Mesenchymal stem cell (in vitro differentiated cells and primary cell): ENCODE data around the gene ITGA4.
A peak's percentile ranks its signal among the peaks of the same experiment; 100 is the strongest.

ENCODE experiments used
- DNase-seq: peaks from one replicate; pipeline ENCODE4 v3.0.0-alpha.2; 2013
- H2AFZ ChIP-seq: one replicate; pipeline ENCODE4 v1.6.1; 2013; ENCODE audit warnings: low read depth, mild to moderate bottlenecking, control low read depth, inconsistent platforms, low read length, moderate library complexity
- H2AK5ac ChIP-seq: 2 replicates; pipeline ENCODE4 v1.6.1; 2013; ENCODE audit warnings: low read length, moderate library complexity, mild to moderate bottlenecking, inconsistent platforms; ENCODE audit not compliant: severe bottlenecking
- H2BK120ac ChIP-seq: one replicate; pipeline ENCODE4 v1.6.1; 2013; ENCODE audit warnings: low read depth, mild to moderate bottlenecking, inconsistent platforms, low read length, moderate library complexity
- H2BK12ac ChIP-seq, 2 experiments: one replicate each; pipeline ENCODE4 v1.6.1; 2013; ENCODE audit warnings: inconsistent platforms in 2 of 2, low read length in 2 of 2, mild to moderate bottlenecking in 2 of 2, moderate library complexity in 2 of 2, control low read depth in 1 of 2
- H2BK15ac ChIP-seq: one replicate; pipeline ENCODE4 v1.6.1; 2013; ENCODE audit warnings: mild to moderate bottlenecking, low read depth, inconsistent platforms; ENCODE audit not compliant: poor library complexity, severe bottlenecking
- H2BK5ac ChIP-seq: 2 replicates; pipeline ENCODE4 v1.6.1; 2013; ENCODE audit warnings: low read depth, mild to moderate bottlenecking, low read length, control low read depth, inconsistent platforms; ENCODE audit not compliant: poor library complexity, severe bottlenecking
- H3K14ac ChIP-seq, 2 experiments: one replicate each; pipeline ENCODE4 v1.6.1; 2013; ENCODE audit warnings: inconsistent platforms in 2 of 2, low read length in 2 of 2, control low read depth in 1 of 2, mild to moderate bottlenecking in 1 of 2, moderate library complexity in 1 of 2
- H3K18ac ChIP-seq, 2 experiments: one replicate each; pipeline ENCODE4 v1.6.1; 2013; ENCODE audit warnings: inconsistent platforms in 2 of 2, low read length in 2 of 2, control low read depth in 1 of 2, low read depth in 1 of 2, mild to moderate bottlenecking in 1 of 2
- H3K23ac ChIP-seq, 2 experiments: one replicate each; pipeline ENCODE4 v1.6.1; 2013; ENCODE audit warnings: inconsistent platforms in 2 of 2, low read length in 2 of 2, mild to moderate bottlenecking in 2 of 2, moderate library complexity in 2 of 2, control low read depth in 1 of 2
- H3K27ac ChIP-seq: 2 replicates; pipeline ENCODE4 v1.5.1; 2013; ENCODE audit warnings: mild to moderate bottlenecking, moderate library complexity, low read length, control low read depth, inconsistent platforms; ENCODE audit not compliant: poor library complexity, severe bottlenecking
- H3K27me3 ChIP-seq, 2 experiments: 2 replicates each; pipeline versions ENCODE4 v1.6.1 to v1.7.0; 2013; ENCODE audit warnings: low read length in 2 of 2, mild to moderate bottlenecking in 2 of 2, moderate library complexity in 2 of 2, control low read depth in 1 of 2, inconsistent platforms in 1 of 2; ENCODE audit not compliant: control insufficient read depth in 1 of 2, insufficient read depth in 1 of 2
- H3K36me3 ChIP-seq, 2 experiments: 2 replicates each; pipeline versions ENCODE4 v1.6.1 to v1.7.0; 2013; ENCODE audit warnings: low read length in 2 of 2, control low read depth in 1 of 2, inconsistent platforms in 1 of 2, low read depth in 1 of 2, mild to moderate bottlenecking in 1 of 2; ENCODE audit not compliant: insufficient read depth in 2 of 2, control insufficient read depth in 1 of 2
- H3K4ac ChIP-seq, 2 experiments: one replicate each; pipeline ENCODE4 v1.6.1; 2013; ENCODE audit warnings: inconsistent platforms in 2 of 2, low read length in 2 of 2, mild to moderate bottlenecking in 2 of 2, moderate library complexity in 2 of 2, control low read depth in 1 of 2, low read depth in 1 of 2
- H3K4me1 ChIP-seq: 2 replicates; pipeline ENCODE4 v1.6.1; 2013; ENCODE audit warnings: low read depth, low read length, control low read depth; ENCODE audit not compliant: control insufficient read depth, insufficient read depth
- H3K4me2 ChIP-seq: 2 replicates; pipeline ENCODE4 v1.6.1; 2013; ENCODE audit warnings: low read length, mild to moderate bottlenecking, inconsistent platforms; ENCODE audit not compliant: poor library complexity, severe bottlenecking
- H3K4me3 ChIP-seq, 2 experiments: 2 replicates each; pipeline versions ENCODE4 v1.5.1 to v1.7.0; 2013; ENCODE audit warnings: low read length in 2 of 2, mild to moderate bottlenecking in 2 of 2, control low read depth in 1 of 2, low read depth in 1 of 2; ENCODE audit not compliant: insufficient read depth in 1 of 2
- H3K79me1 ChIP-seq: replicated peaks from 2 replicates; pipeline ENCODE4 v1.6.1; 2013; ENCODE audit warnings: mild to moderate bottlenecking, control low read depth, low read length, inconsistent platforms; ENCODE audit not compliant: poor library complexity, severe bottlenecking
- H3K9ac ChIP-seq: 2 replicates; pipeline ENCODE4 v1.7.0; 2013; ENCODE audit warnings: mild to moderate bottlenecking, low read length, moderate library complexity
- H3K9me3 ChIP-seq: 2 replicates; pipeline ENCODE4 v1.7.0; 2013; ENCODE audit warnings: mild to moderate bottlenecking, low read length; ENCODE audit not compliant: control insufficient read depth
- H4K8ac ChIP-seq: one replicate; pipeline ENCODE4 v1.6.1; 2013; ENCODE audit warnings: inconsistent platforms, mild to moderate bottlenecking, low read length, moderate library complexity
- H4K91ac ChIP-seq: one replicate; pipeline ENCODE4 v1.6.1; 2013; ENCODE audit warnings: mild to moderate bottlenecking, low read length, inconsistent platforms
- WGBS: methylation state at CpG from one replicate; pipeline ENCODE4 v1.1.7; 2013; ENCODE audit warnings: mixed read lengths; 5-methylcytosine and 5-hydroxymethylcytosine counted together

The ITGA4 gene

GRCh38 chr2:181420259-181421130, 36.7 kb upstream of the ITGA4 start:
- no peak overlapping the region for H3K23ac ChIP-seq
- H3K4me3 ChIP-seq: no peak overlapping the region
- no peak overlapping the region for H2BK5ac ChIP-seq
- no peaks in the 10 kb centered on the region for H3K27me3 ChIP-seq
- no peak overlapping the region for H4K91ac ChIP-seq
- peak overlapping the region; percentile 63 for H4K8ac ChIP-seq
- 89% methylated on average over 5 of the region's 6 CpGs for WGBS
- H3K36me3 ChIP-seq: no peaks in the 10 kb centered on the region
- H3K4ac ChIP-seq: no peak overlapping the region
- no peak for DNase-seq
- no peak overlapping the region for H2AFZ ChIP-seq
- no peak overlapping the region for H2AK5ac ChIP-seq
- H3K4me1 ChIP-seq: no peaks in the 10 kb centered on the region
- H2BK12ac ChIP-seq: no peak overlapping the region
- no peak overlapping the region for H3K27ac ChIP-seq
- no peak overlapping the region for H3K9ac ChIP-seq
- peak overlapping the region in 1 of 2 experiments; percentile 3 for H3K18ac ChIP-seq
- no peaks in the 10 kb centered on the region for H3K79me1 ChIP-seq
- H3K14ac ChIP-seq: no peak overlapping the region
- H2BK120ac ChIP-seq: no peak overlapping the region
- H2BK15ac ChIP-seq: no peak overlapping the region
- no peak overlapping the region for H3K4me2 ChIP-seq
- peaks cover 4% of the 10 kb centered on the region for H3K9me3 ChIP-seq

DNA sequence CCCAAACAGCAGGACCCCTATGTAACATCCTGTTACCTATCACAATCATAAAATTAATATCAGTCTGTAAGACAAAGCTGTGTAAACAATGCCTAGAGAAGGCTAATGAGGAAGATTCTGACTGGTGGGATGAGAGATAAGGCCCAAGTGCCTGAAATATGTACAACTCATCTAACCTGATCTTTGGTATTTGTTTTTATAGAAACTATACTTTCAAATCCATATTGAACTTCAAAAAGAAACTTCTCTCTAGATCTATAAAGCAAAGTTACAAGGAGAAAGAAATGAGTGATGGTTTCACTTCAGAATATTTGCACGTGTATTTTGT, 36.1 kb upstream of the ITGA4 start:
- no peak overlapping the region for H3K4me2 ChIP-seq
- no peak overlapping the region for H2AK5ac ChIP-seq
- no peak overlapping the region for H2BK5ac ChIP-seq
- no peak overlapping the region for H3K9ac ChIP-seq
- H2BK15ac ChIP-seq: no peak overlapping the region
- no peak overlapping the region for H3K4me3 ChIP-seq
- no peak overlapping the region for H3K27ac ChIP-seq
- no peak overlapping the region for H3K14ac ChIP-seq
- no peaks in the 10 kb centered on the region for H3K4me1 ChIP-seq
- no peak overlapping the region for H3K18ac ChIP-seq
- H2BK12ac ChIP-seq: no peak overlapping the region
- no peak overlapping the region for H2BK120ac ChIP-seq
- no peaks in the 10 kb centered on the region for H3K79me1 ChIP-seq
- H3K23ac ChIP-seq: no peak overlapping the region
- H3K9me3 ChIP-seq: no peaks in the 10 kb centered on the region
- no peak overlapping the region for H2AFZ ChIP-seq
- DNase-seq: no peak
- no peak overlapping the region for H3K4ac ChIP-seq
- no peaks in the 10 kb centered on the region for H3K27me3 ChIP-seq
- H4K8ac ChIP-seq: no peak overlapping the region
- H3K36me3 ChIP-seq: no peaks in the 10 kb centered on the region
- H4K91ac ChIP-seq: no peak overlapping the region
- no CpG with 5 or more reads among the region's 1 CpG for WGBS

DNA sequence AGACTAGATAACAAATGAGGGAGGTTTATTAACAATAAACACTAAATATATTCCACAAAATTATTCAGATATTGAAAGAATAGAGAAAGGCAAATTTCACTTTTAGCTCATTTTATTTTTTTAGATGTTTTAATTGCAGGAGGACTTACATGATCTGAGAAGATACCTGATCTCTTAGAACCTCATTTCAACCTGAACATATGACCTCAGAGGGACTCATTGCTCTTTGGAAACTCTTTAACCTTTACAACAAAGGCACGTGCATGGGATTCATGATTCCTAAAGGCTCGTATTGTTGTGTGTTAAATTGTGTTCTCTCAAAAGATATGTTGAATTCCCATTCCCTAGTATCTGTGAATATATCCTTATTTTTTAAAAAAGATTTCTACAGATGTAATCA, 35.7 kb upstream of the ITGA4 start:
- no peak overlapping the region for H2BK5ac ChIP-seq
- H4K8ac ChIP-seq: no peak overlapping the region
- H3K4me1 ChIP-seq: no peaks in the 10 kb centered on the region
- H3K36me3 ChIP-seq: no peaks in the 10 kb centered on the region
- no peak overlapping the region for H3K14ac ChIP-seq
- H3K27me3 ChIP-seq: no peaks in the 10 kb centered on the region
- H3K4me3 ChIP-seq: no peak overlapping the region
- H3K23ac ChIP-seq: no peak overlapping the region
- no peak for DNase-seq
- no peak overlapping the region for H3K9ac ChIP-seq
- H3K27ac ChIP-seq: no peak overlapping the region
- H2BK120ac ChIP-seq: no peak overlapping the region
- H3K18ac ChIP-seq: no peak overlapping the region
- no peak overlapping the region for H3K4ac ChIP-seq
- H3K4me2 ChIP-seq: no peak overlapping the region
- no peaks in the 10 kb centered on the region for H3K9me3 ChIP-seq
- H3K79me1 ChIP-seq: no peaks in the 10 kb centered on the region
- H4K91ac ChIP-seq: no peak overlapping the region
- no peak overlapping the region for H2BK12ac ChIP-seq
- H2AK5ac ChIP-seq: no peak overlapping the region
- no peak overlapping the region for H2AFZ ChIP-seq
- H2BK15ac ChIP-seq: no peak overlapping the region
- WGBS: no CpG with 5 or more reads among the region's 2 CpGs

DNA sequence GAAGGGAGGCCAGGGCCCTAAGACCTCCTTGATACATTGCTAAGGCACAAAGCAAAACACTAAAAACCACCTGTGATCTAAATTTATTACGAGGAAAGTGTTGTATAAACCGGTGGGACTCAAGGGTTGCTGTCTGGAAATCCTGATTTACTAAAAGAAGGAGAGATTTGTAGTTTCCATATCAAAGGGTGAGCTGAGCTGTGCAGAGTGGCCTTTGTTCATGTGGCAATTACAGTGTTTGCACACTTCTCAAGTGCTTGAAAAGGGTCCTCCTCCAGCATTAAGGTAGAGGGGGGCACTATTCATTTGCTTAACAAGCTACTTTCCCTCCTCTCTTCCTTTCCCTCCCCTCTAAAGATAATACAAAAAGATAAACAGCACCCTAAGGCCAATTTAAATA, 30.5 kb upstream of the ITGA4 start:
- WGBS: 57% methylated on average over 2 of the region's 2 CpGs
- no peaks in the 10 kb centered on the region for H3K79me1 ChIP-seq
- no peak overlapping the region for H2AFZ ChIP-seq
- DNase-seq: no peak
- H3K27me3 ChIP-seq: no peaks in the 10 kb centered on the region
- no peaks in the 10 kb centered on the region for H3K4me1 ChIP-seq
- no peak overlapping the region for H2BK15ac ChIP-seq
- H3K18ac ChIP-seq: no peak overlapping the region
- H2BK120ac ChIP-seq: no peak overlapping the region
- no peak overlapping the region for H3K23ac ChIP-seq
- H2BK5ac ChIP-seq: no peak overlapping the region
- H3K4ac ChIP-seq: no peak overlapping the region
- no peaks in the 10 kb centered on the region for H3K36me3 ChIP-seq
- no peak overlapping the region for H2BK12ac ChIP-seq
- H2AK5ac ChIP-seq: no peak overlapping the region
- H3K9me3 ChIP-seq: no peaks in the 10 kb centered on the region
- no peak overlapping the region for H3K9ac ChIP-seq
- H3K14ac ChIP-seq: no peak overlapping the region
- no peak overlapping the region for H4K8ac ChIP-seq
- H4K91ac ChIP-seq: no peak overlapping the region
- no peak overlapping the region for H3K4me2 ChIP-seq
- H3K27ac ChIP-seq: no peak overlapping the region
- H3K4me3 ChIP-seq: no peak overlapping the region
